Progenitor cell of endocrine pancreas (in vitro differentiated cells): ENCODE results near the gene RGSL1. TPM values are rescaled to one million over a fixed set of nuclear protein-coding genes. Genes with fewer than 3 reads are reported as not detected.

Source experiments
- DNase-seq: peaks from one replicate; pipeline ENCODE4 v3.0.0; 2021; ENCODE audit warnings: low spot score; ENCODE audit not compliant: unreplicated experiment
- H3K27ac Mint-ChIP-seq: 2 replicates; pipeline ENCODE4 v1.8.0; 2021; ENCODE audit warnings: mild to moderate bottlenecking, moderate library complexity, mixed read lengths
- H3K27me3 Mint-ChIP-seq: 2 replicates; pipeline ENCODE4 v1.8.0; 2021; ENCODE audit warnings: mixed read lengths
- H3K36me3 Mint-ChIP-seq: 2 replicates; pipeline ENCODE4 v1.8.0; 2022; ENCODE audit warnings: mixed read lengths; ENCODE audit not compliant: insufficient read depth
- H3K4me1 Mint-ChIP-seq: 2 replicates; pipeline ENCODE4 v1.8.0; 2021; ENCODE audit warnings: low read depth, mixed read lengths
- H3K4me3 Mint-ChIP-seq: 2 replicates; pipeline ENCODE4 v1.8.0; 2021; ENCODE audit warnings: low read depth, mild to moderate bottlenecking, moderate library complexity, mixed read lengths
- H3K9me3 Mint-ChIP-seq: 2 replicates; pipeline ENCODE4 v1.8.0; 2021; ENCODE audit warnings: low read depth, mixed read lengths
- CTCF ChIP-seq: fragments of 200-600 bp; sonication (generic); IDR thresholded peaks from one replicate; pipeline ENCODE4 v1.5.0; 2021; ENCODE audit warnings: antibody characterized with exemption, mild to moderate bottlenecking; ENCODE audit not compliant: unreplicated experiment
- total RNA-seq: library from RNA; stranded (reverse); gene quantifications from 2 replicates; pipeline ENCODE4 v1.2.1, GENCODE V29; 2021

Gene RGSL1
- total RNA-seq, 1 donor from 2014 or later, result not detected

- no peak for DNase-seq
- Mint-ChIP-seq H3K27me3 (peaks cover 3% of the 10 kb centered on the region), H3K27ac (no peak overlapping the region), H3K9me3 (no peaks in the 10 kb centered on the region), H3K4me1 (no peaks in the 10 kb centered on the region), H3K4me3 (no peak overlapping the region), H3K36me3 (no peaks in the 10 kb centered on the region)
- no peak for TF ChIP-seq CTCF
Observed at GRCh38 chr1:182549811-182550210, 99.9 kb downstream of the RGSL1 start.

- no peak overlapping the region for H3K27ac Mint-ChIP-seq
- no peak overlapping the region for H3K4me3 Mint-ChIP-seq
- no peaks in the 10 kb centered on the region for H3K27me3 Mint-ChIP-seq
- H3K9me3 Mint-ChIP-seq, result no peaks in the 10 kb centered on the region
- H3K36me3 Mint-ChIP-seq, result no peaks in the 10 kb centered on the region
- H3K4me1 Mint-ChIP-seq, result no peaks in the 10 kb centered on the region
- DNase-seq, result no peak
- TF ChIP-seq CTCF, result no peak
Observed at GRCh38 chr1:182552527-182552926, 102.6 kb downstream of the RGSL1 start.

GRCh38 chr1:182555493-182555892, 105.5 kb downstream of the RGSL1 start:
- Mint-ChIP-seq H3K27me3 (peaks cover 5% of the 10 kb centered on the region), H3K9me3 (no peaks in the 10 kb centered on the region), H3K36me3 (no peaks in the 10 kb centered on the region), H3K27ac (no peak overlapping the region), H3K4me1 (no peaks in the 10 kb centered on the region), H3K4me3 (no peak overlapping the region)
- DNase-seq, result no peak
- no peak for TF ChIP-seq CTCF

GRCh38 chr1:182556279-182556678, 106.3 kb downstream of the RGSL1 start:
- Mint-ChIP-seq H3K36me3 (no peaks in the 10 kb centered on the region), H3K4me3 (no peak overlapping the region), H3K9me3 (no peaks in the 10 kb centered on the region)

GRCh38 chr1:182560392-182560984, 110.5 kb downstream of the RGSL1 start:
- Mint-ChIP-seq H3K4me3 (no peak overlapping the region), H3K4me1 (no peaks in the 10 kb centered on the region), H3K27ac (no peak overlapping the region), H3K36me3 (no peaks in the 10 kb centered on the region), H3K27me3 (peaks cover 8% of the 10 kb centered on the region), H3K9me3 (peaks cover 3% of the 10 kb centered on the region)
- no peak for TF ChIP-seq CTCF
- no peak for DNase-seq

More at GRCh38 chr1:182556279-182556678, 106.3 kb downstream of the RGSL1 start:
- TF ChIP-seq CTCF, result no peak
- no peak for DNase-seq
- peaks cover 5% of the 10 kb centered on the region for H3K27me3 Mint-ChIP-seq
- H3K27ac Mint-ChIP-seq, result no peak overlapping the region
- H3K4me1 Mint-ChIP-seq, result no peaks in the 10 kb centered on the region
